H1 (cell line): ENCODE results near the gene ATXN7. TPM values are rescaled to one million over a fixed set of nuclear protein-coding genes. Genes with fewer than 3 reads are reported as not detected.

Experiments
- CTCF ChIA-PET: fragments of 300-600 bp; sonication (Branson Sonifier 250); formaldehyde crosslinking; loops from one replicate; lab custom pipeline; 2021; ENCODE audit not compliant: partially characterized antibody; lab: Charles Lee
- POLR2A ChIA-PET: fragments of 300-600 bp; sonication (Branson Sonifier 250); formaldehyde crosslinking; loops from one replicate; lab custom pipeline; 2021; ENCODE audit warnings: inconsistent platforms; ENCODE audit not compliant: partially characterized antibody; lab: Charles Lee
- DNase-seq, 2 experiments: peaks; one replicate each; pipeline versions ENCODE4 v3.0.0 to v3.0.0-alpha.2; 2010 to 2022; ENCODE audit warnings: low spot score in 2 of 2, low read depth in 1 of 2, mixed read lengths in 1 of 2
- FAIRE-seq: peaks from 2 replicates; lab custom pipeline; 2011; peaks lifted over from hg19 to GRCh38; lab: Jason Lieb, UNC
- H2AFZ ChIP-seq: 2 replicates; pipeline ENCODE4 v1.8.1; 2012; ENCODE audit warnings: low read length, inconsistent platforms
- H2AK5ac ChIP-seq: 2 replicates; pipeline ENCODE4 v1.6.1; 2013; ENCODE audit warnings: low read depth, low read length
- H2BK120ac ChIP-seq: replicated peaks from 2 replicates; pipeline ENCODE3; 2013; ENCODE audit warnings: low read depth, low read length, inconsistent platforms
- H2BK12ac ChIP-seq: 2 replicates; pipeline ENCODE4 v1.6.1; 2013; ENCODE audit warnings: low read depth, low read length
- H2BK15ac ChIP-seq: 2 replicates; pipeline ENCODE4 v1.6.1; 2013; ENCODE audit warnings: low read length
- H2BK20ac ChIP-seq: 2 replicates; pipeline ENCODE4 v1.6.1; 2013; ENCODE audit warnings: low read length
- H2BK5ac ChIP-seq: 2 replicates; pipeline ENCODE4 v1.6.1; 2013; ENCODE audit warnings: low read depth, low read length
- H3K14ac ChIP-seq: 2 replicates; pipeline ENCODE4 v1.6.1; 2013; ENCODE audit warnings: inconsistent platforms; ENCODE audit not compliant: insufficient read length
- H3K18ac ChIP-seq: 2 replicates; pipeline ENCODE4 v1.6.1; 2013; ENCODE audit warnings: low read length; ENCODE audit errors: extremely low read depth
- H3K23ac ChIP-seq: 2 replicates; pipeline ENCODE4 v1.6.1; 2013; ENCODE audit warnings: inconsistent platforms; ENCODE audit not compliant: insufficient read length
- H3K23me2 ChIP-seq: 2 replicates; pipeline ENCODE4 v1.6.1; 2013; ENCODE audit warnings: low read depth, low read length
- H3K27ac ChIP-seq: 2 replicates; pipeline ENCODE4 v1.6.1; 2011; ENCODE audit warnings: low read depth, low read length, inconsistent platforms
- H3K27me3 ChIP-seq, 4 experiments: replicated peaks in 1 of 4; 1 replicate in 1 of 4; 2 replicates in 3 of 4; pipeline versions ENCODE4 v1.6.1 to v1.8.1; 2011 to 2013; ENCODE audit warnings: low read length in 3 of 4, mild to moderate bottlenecking in 3 of 4, inconsistent platforms in 2 of 4, mixed read lengths in 2 of 4, moderate library complexity in 1 of 4; ENCODE audit not compliant: control insufficient read depth in 3 of 4, insufficient read depth in 3 of 4; ENCODE audit errors: extremely low read depth in 1 of 4
- H3K36me3 ChIP-seq, 4 experiments: 2 replicates each; pipeline versions ENCODE4 v1.6.1 to v1.8.1; 2011 to 2013; ENCODE audit warnings: mild to moderate bottlenecking in 4 of 4, low read length in 3 of 4, moderate library complexity in 2 of 4, control low read depth in 1 of 4, inconsistent platforms in 1 of 4; ENCODE audit not compliant: insufficient read depth in 4 of 4, control insufficient read depth in 2 of 4
- H3K4ac ChIP-seq: replicated peaks from 2 replicates; pipeline ENCODE3; 2013; ENCODE audit warnings: low read length, low read depth, mixed read lengths, inconsistent platforms; ENCODE audit not compliant: insufficient read length
- H3K4me1 ChIP-seq, 4 experiments: replicated peaks in 1 of 4; 1 replicate in 1 of 4; 2 replicates in 3 of 4; pipeline versions ENCODE4 v1.6.1 to v1.8.1; 2011 to 2013; ENCODE audit warnings: low read length in 3 of 4, inconsistent platforms in 2 of 4, mixed read lengths in 1 of 4; ENCODE audit not compliant: insufficient read depth in 4 of 4, control insufficient read depth in 3 of 4
- H3K4me2 ChIP-seq, 2 experiments: 2 replicates each; pipeline versions ENCODE4 v1.6.1 to v1.8.1; 2011 to 2013; ENCODE audit warnings: low read depth in 2 of 2, low read length in 2 of 2, control low read depth in 1 of 2, inconsistent platforms in 1 of 2, mild to moderate bottlenecking in 1 of 2; ENCODE audit not compliant: insufficient read depth in 1 of 2
- H3K4me3 ChIP-seq, 4 experiments: fragments of 200-600, 300-600 bp in 1 of 4; sonication (generic), shearing (Covaris generic), sonication (Bioruptor Twin) in 1 of 4; 2 replicates each; pipeline versions ENCODE4 v1.5.1 to v1.8.1; 2011 to 2016; ENCODE audit warnings: low read length in 4 of 4, low read depth in 3 of 4, control low read depth in 2 of 4, inconsistent platforms in 2 of 4, mild to moderate bottlenecking in 2 of 4, mixed read lengths in 1 of 4, moderate library complexity in 1 of 4; ENCODE audit not compliant: insufficient read depth in 2 of 4; ENCODE audit errors: extremely low read depth in 1 of 4
- H3K56ac ChIP-seq: replicated peaks from 2 replicates; pipeline ENCODE3; 2013; ENCODE audit warnings: low read depth, mild to moderate bottlenecking, mixed read lengths, low read length, inconsistent platforms; ENCODE audit not compliant: insufficient read length
- H3K79me1 ChIP-seq: 2 replicates; pipeline ENCODE4 v1.6.1; 2013; ENCODE audit warnings: low read depth, low read length, control low read depth
- H3K79me2 ChIP-seq, 2 experiments: 2 replicates each; pipeline versions ENCODE4 v1.6.1 to v1.8.1; 2012 to 2013; ENCODE audit warnings: low read length in 2 of 2, mild to moderate bottlenecking in 2 of 2, inconsistent platforms in 1 of 2; ENCODE audit not compliant: insufficient read depth in 2 of 2, control insufficient read depth in 1 of 2
- H3K9ac ChIP-seq, 4 experiments: replicated peaks in 1 of 4; 1 replicate in 1 of 4; 2 replicates in 3 of 4; pipeline versions ENCODE4 v1.6.1 to v1.8.1; 2011 to 2013; ENCODE audit warnings: low read depth in 3 of 4, low read length in 3 of 4, control low read depth in 2 of 4, mild to moderate bottlenecking in 2 of 4, moderate library complexity in 2 of 4, inconsistent platforms in 1 of 4; ENCODE audit errors: extremely low read depth in 1 of 4
- H3K9me3 ChIP-seq, 2 experiments: 2 replicates each; pipeline versions ENCODE4 v1.6.1 to v1.8.1; 2012 to 2013; ENCODE audit warnings: mild to moderate bottlenecking in 2 of 2, moderate library complexity in 2 of 2, control low read depth in 1 of 2, inconsistent platforms in 1 of 2, low read depth in 1 of 2, low read length in 1 of 2, mixed read lengths in 1 of 2; ENCODE audit not compliant: insufficient read depth in 2 of 2
- H4K20me1 ChIP-seq, 2 experiments: replicated peaks in 1 of 2; 2 replicates each; pipeline versions ENCODE3 to v1.8.1; 2011 to 2013; ENCODE audit warnings: inconsistent platforms in 2 of 2, low read length in 2 of 2, mild to moderate bottlenecking in 1 of 2; ENCODE audit not compliant: insufficient read depth in 2 of 2, control insufficient read depth in 1 of 2
- H4K5ac ChIP-seq: 2 replicates; pipeline ENCODE4 v1.6.1; 2013; ENCODE audit warnings: low read length, low read depth, mixed read lengths, inconsistent platforms; ENCODE audit not compliant: insufficient read length
- H4K8ac ChIP-seq: 2 replicates; pipeline ENCODE4 v1.8.0; 2013; ENCODE audit warnings: mild to moderate bottlenecking, moderate library complexity, low read length, inconsistent platforms; ENCODE audit not compliant: insufficient read depth; ENCODE audit errors: extremely low read depth
- H4K91ac ChIP-seq: replicated peaks from 2 replicates; pipeline ENCODE3; 2013; ENCODE audit warnings: low read length, mixed read lengths, inconsistent platforms; ENCODE audit not compliant: insufficient read length
- CBX5 ChIP-seq: fragments of 300-800, 300-1000 bp; sonication (generic); IDR thresholded peaks from 2 replicates; pipeline ENCODE4 v1.7.1; 2016; ENCODE audit warnings: antibody characterized with exemption, low read length, low read depth
- EZH2 ChIP-seq: fragments of 200-600 bp; sonication (generic); IDR thresholded peaks from 2 replicates; pipeline ENCODE4 v1.7.1; 2012; ENCODE audit warnings: low read depth, mild to moderate bottlenecking, moderate library complexity, low read length, inconsistent platforms; ENCODE audit not compliant: severe bottlenecking
- FOSL1 ChIP-seq: IDR thresholded peaks from 2 replicates; pipeline ENCODE4 v1.6.1; 2011; ENCODE audit warnings: mild to moderate bottlenecking, low read depth, low read length, moderate library complexity; ENCODE audit not compliant: insufficient read depth
- KDM1A ChIP-seq: fragments of 200-600, 300-600 bp; sonication (generic); IDR thresholded peaks from 2 replicates; pipeline ENCODE4 v1.7.1; 2016; ENCODE audit warnings: mild to moderate bottlenecking, low read length, borderline replicate concordance
- POLR2AphosphoS5 ChIP-seq: IDR thresholded peaks from 2 replicates; pipeline ENCODE4 v1.6.1; 2011; ENCODE audit warnings: low read depth, low read length
- RNF2 ChIP-seq: fragments of 200-900, 300-1000 bp; sonication (generic); IDR thresholded peaks from 2 replicates; pipeline ENCODE4 v1.7.1; 2016; ENCODE audit warnings: borderline replicate concordance, low read depth, mild to moderate bottlenecking, antibody characterized with exemption, low read length; ENCODE audit not compliant: poor library complexity, severe bottlenecking; ENCODE audit errors: missing control alignments
- RXRA ChIP-seq: IDR thresholded peaks from 2 replicates; pipeline ENCODE4 v1.6.1; 2011; ENCODE audit warnings: low read depth, mild to moderate bottlenecking, low read length, moderate library complexity; ENCODE audit not compliant: insufficient read depth
- SIX5 ChIP-seq: IDR thresholded peaks from 2 replicates; pipeline ENCODE4 v1.6.1; 2011; ENCODE audit warnings: mild to moderate bottlenecking, low read depth, low read length
- SRF ChIP-seq: IDR thresholded peaks from 2 replicates; pipeline ENCODE4 v1.6.1; 2011; ENCODE audit warnings: mild to moderate bottlenecking, low read depth, low read length, moderate library complexity
- WGBS, 2 experiments: shearing (Covaris generic) in 1 of 2; methylation state at CpG; one replicate each; pipeline versions ENCODE4 v1.1.6 to v1.1.7; 2013 to 2015; ENCODE audit warnings: low lambda C conversion rate in 2 of 2, mixed read lengths in 2 of 2, inconsistent platforms in 1 of 2, low coverage in 1 of 2, missing lambda C conversion rate in 1 of 2; ENCODE audit not compliant: insufficient replicate concordance in 2 of 2, insufficient coverage in 1 of 2, insufficient read length in 1 of 2; ENCODE audit errors: extremely low coverage in 1 of 2, missing lambda C conversion rate in 1 of 2; 5-methylcytosine and 5-hydroxymethylcytosine counted together
- polyA plus RNA-seq, 7 experiments: library from polyadenylated mRNA; depleted of rRNA in 3 of 7; stranded (reverse) in 5 of 7; unstranded in 2 of 7; fragments of >200 nt in 5 of 7; fragments of 200-250 nt in 2 of 7; gene quantifications; 1 replicate in 5 of 7; 2 replicates in 1 of 7; 4 replicates in 1 of 7; pipeline versions ENCODE4 v1.2.1 to v1.2.3, GENCODE V29; 2011 to 2013; ENCODE audit warnings: missing spikeins in 2 of 7, mixed read lengths in 2 of 7
- total RNA-seq: library from RNA; stranded (reverse); fragmentation: NEBNext Ultra II Directional; extraction: Animal tissue kit (Norgen Biotek cat#: 25700); gene quantifications from 2 replicates; pipeline ENCODE4 v1.2.1, GENCODE V29; 2021

Gene ATXN7
- total and polyA plus RNA-seq, 2 of the 8 experiments (the other 6 are each of a cell fraction or from before 2014, with no cell fraction given), result 15.5 to 16.8 TPM

GRCh38 chr3:64016941-64017620 is 153.4 kb downstream of the ATXN7 start:
- Histone ChIP-seq H3K4me3 (no peak overlapping the region), H3K9me3 (no peaks in the 10 kb centered on the region), H4K20me1 (peaks cover 1% of the 10 kb centered on the region in 2 experiments), H2BK15ac (no peak overlapping the region), H3K4me1 (peaks cover 0 to under 1% (median 0%) of the 10 kb centered on the region in 4 experiments; a peak in 1 of 7 replicates), H4K8ac (no peak overlapping the region), H2BK120ac (no peak overlapping the region), H3K4me2 (no peak overlapping the region), H2BK5ac (no peak overlapping the region), H3K9ac (no peak overlapping the region), H3K79me1 (peaks cover 3% of the 10 kb centered on the region; the same call in 1 of the 2 replicates), H4K91ac (no peak overlapping the region), H3K36me3 (peaks cover 11 to 80% (median 49%) of the 10 kb centered on the region in 4 experiments), H2BK20ac (no peak overlapping the region), H4K5ac (no peak overlapping the region), H3K18ac (no peak overlapping the region), H2AFZ (no peak overlapping the region), H3K79me2 (peaks cover 0 to 13% of the 10 kb centered on the region in 2 experiments; a peak in 2 of 4 replicates), H3K4ac (no peak overlapping the region), H3K23me2 (no peaks in the 10 kb centered on the region; the same call in 1 of the 2 replicates), H3K27me3 (no peaks in the 10 kb centered on the region), H3K23ac (no peak overlapping the region), H3K27ac (no peak overlapping the region), H3K14ac (no peak overlapping the region), H2BK12ac (no peak overlapping the region), H2AK5ac (no peak overlapping the region), H3K56ac (no peak overlapping the region)
- WGBS, 2 experiments, result 92% methylated on average over 3 of the region's 3 CpGs; no CpG with 5 or more reads in 1 of the 2 experiments
- DNase-seq (no peak), FAIRE-seq (no peak)
- TF ChIP-seq EZH2 (no peak), FOSL1 (no peak), SRF (no peak), POLR2AphosphoS5 (no peak), KDM1A (no peak), RXRA (no peak), RNF2 (no peak), CBX5 (no peak), SIX5 (no peak)
- POLR2A ChIA-PET, result interaction anchor here (4.0 kb wide), 1 partner anchor 9 kb away, joined by 12 read pairs; no protein-coding TSS in a partner anchor
- CTCF ChIA-PET, result interaction anchor here (1.3 to 1.5 kb wide), 2 partner anchors 14 to 468 kb away, joined by 3 read pairs; no protein-coding TSS in a partner anchor
